ENCODE results near the gene CCDC12.

DNA sequence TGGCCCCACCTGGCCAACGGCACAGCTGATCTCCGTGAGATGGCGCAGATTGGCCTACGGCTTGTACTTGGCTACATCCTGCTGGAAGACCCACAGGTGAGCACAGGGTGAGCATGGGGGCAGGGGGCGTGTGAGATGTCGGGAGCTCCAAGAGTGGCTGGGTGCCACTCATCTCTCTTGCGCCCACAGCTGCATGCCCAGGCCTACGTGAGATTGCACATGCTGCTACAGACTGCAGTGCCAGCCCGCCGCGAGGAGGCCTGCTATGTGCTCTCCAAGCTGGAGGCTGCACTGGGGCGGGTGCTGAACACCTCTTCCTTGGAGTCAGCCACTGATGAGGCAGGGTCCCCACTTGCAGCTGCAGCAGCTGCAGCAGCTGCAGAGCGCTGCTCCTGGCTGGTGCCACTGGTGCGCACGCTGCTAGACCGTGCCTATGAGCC lies 25.2 kb upstream of the CCDC12 start:
- TF ChIP-seq, protein P1, sequence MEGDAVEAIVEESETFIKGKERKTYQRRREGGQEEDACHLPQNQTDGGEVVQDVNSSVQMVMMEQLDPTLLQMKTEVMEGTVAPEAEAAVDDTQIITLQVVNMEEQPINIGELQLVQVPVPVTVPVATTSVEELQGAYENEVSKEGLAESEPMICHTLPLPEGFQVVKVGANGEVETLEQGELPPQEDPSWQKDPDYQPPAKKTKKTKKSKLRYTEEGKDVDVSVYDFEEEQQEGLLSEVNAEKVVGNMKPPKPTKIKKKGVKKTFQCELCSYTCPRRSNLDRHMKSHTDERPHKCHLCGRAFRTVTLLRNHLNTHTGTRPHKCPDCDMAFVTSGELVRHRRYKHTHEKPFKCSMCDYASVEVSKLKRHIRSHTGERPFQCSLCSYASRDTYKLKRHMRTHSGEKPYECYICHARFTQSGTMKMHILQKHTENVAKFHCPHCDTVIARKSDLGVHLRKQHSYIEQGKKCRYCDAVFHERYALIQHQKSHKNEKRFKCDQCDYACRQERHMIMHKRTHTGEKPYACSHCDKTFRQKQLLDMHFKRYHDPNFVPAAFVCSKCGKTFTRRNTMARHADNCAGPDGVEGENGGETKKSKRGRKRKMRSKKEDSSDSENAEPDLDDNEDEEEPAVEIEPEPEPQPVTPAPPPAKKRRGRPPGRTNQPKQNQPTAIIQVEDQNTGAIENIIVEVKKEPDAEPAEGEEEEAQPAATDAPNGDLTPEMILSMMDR (IDR thresholded peaks at IDR 0.05) = no peak
- no peak for TF ChIP-seq EZH2phosphoT487 (IDR thresholded peaks at IDR 0.05)
